Caco-2 (cell line): ENCODE measurements around the gene BRD2. TPM values are rescaled to one million over a fixed set of nuclear protein-coding genes. Genes with fewer than 3 reads are reported as not detected.

Experiments used
- BruUV-seq: library from RNA; stranded (reverse); fragments of 400-500 nt; replicated peaks from 2 replicates; lab custom pipeline; 2021; lab: Mats Ljungman, UMichigan
- CTCF ChIA-PET: fragments of 300-600 bp; sonication (Branson Sonifier 250); formaldehyde crosslinking; loops from one replicate; lab custom pipeline; 2022; ENCODE audit warnings: antibody characterized with exemption; lab: Charles Lee
- POLR2A ChIA-PET: fragments of 300-600 bp; sonication (Branson Sonifier 250); formaldehyde crosslinking; loops from one replicate; lab custom pipeline; 2022; ENCODE audit warnings: antibody characterized with exemption; lab: Charles Lee
- DNase-seq, 2 experiments: peaks; one replicate each; pipeline versions ENCODE4 v3.0.0 to v3.0.0-alpha.2; 2020 to 2022
- H3K27me3 ChIP-seq: replicated peaks from 2 replicates; pipeline ENCODE4 v1.6.0; 2011; ENCODE audit warnings: low read length; ENCODE audit not compliant: control insufficient read depth, insufficient read depth
- H3K36me3 ChIP-seq: 2 replicates; pipeline ENCODE4 v1.5.1; 2011; ENCODE audit warnings: low read length; ENCODE audit not compliant: control insufficient read depth, insufficient read depth
- H3K4me1 ChIP-seq: fragments of 250-450 bp; sonication (Bioruptor Pico); 2 replicates; pipeline ENCODE4 v1.5.1; 2020; ENCODE audit warnings: mild to moderate bottlenecking
- H3K4me3 ChIP-seq: 2 replicates; pipeline ENCODE4 v1.5.1; 2011; ENCODE audit warnings: low read depth, mild to moderate bottlenecking, control low read depth, low read length
- H3K9me3 ChIP-seq: fragments of 250-450 bp; sonication (Bioruptor Pico); 2 replicates; pipeline ENCODE4 v1.5.1; 2020; ENCODE audit warnings: mild to moderate bottlenecking, moderate library complexity
- H3K27ac Mint-ChIP-seq: one replicate; pipeline ENCODE4 v1.8.0; 2022; ENCODE audit warnings: mixed read lengths; ENCODE audit not compliant: unreplicated experiment
- H3K27me3 Mint-ChIP-seq: one replicate; pipeline ENCODE4 v1.8.0; 2022; ENCODE audit warnings: mixed read lengths; ENCODE audit not compliant: insufficient read depth, unreplicated experiment
- H3K36me3 Mint-ChIP-seq: one replicate; pipeline ENCODE4 v1.8.0; 2022; ENCODE audit warnings: mild to moderate bottlenecking, mixed read lengths; ENCODE audit not compliant: insufficient read depth, unreplicated experiment
- H3K4me1 Mint-ChIP-seq: one replicate; pipeline ENCODE4 v1.8.0; 2022; ENCODE audit warnings: low read depth, mixed read lengths; ENCODE audit not compliant: unreplicated experiment
- H3K4me3 Mint-ChIP-seq: one replicate; pipeline ENCODE4 v1.8.0; 2022; ENCODE audit warnings: mild to moderate bottlenecking, moderate library complexity, mixed read lengths; ENCODE audit not compliant: unreplicated experiment
- H3K9me3 Mint-ChIP-seq: one replicate; pipeline ENCODE4 v1.8.0; 2022; ENCODE audit warnings: mixed read lengths; ENCODE audit not compliant: unreplicated experiment
- intact Hi-C: fragments of 100-400 bp; cut with micrococcal nuclease; formaldehyde crosslinking; loops from one replicate; pipeline ENCODE4 v1.10.0; 2022; ENCODE audit not compliant: unreplicated experiment
- total RNA-seq: library from RNA; stranded (reverse); gene quantifications from 2 replicates; pipeline ENCODE4 v1.2.3, GENCODE V29; 2022
- TF ChIP-seq, protein P1 (sequence below), 2 experiments: fragments of 200-600 bp in 1 of 2; IDR thresholded peaks; 1 replicate in 1 of 2; 2 replicates in 1 of 2; pipeline versions ENCODE4 v1.5.1 to v1.8.0; 2011 to 2022; ENCODE audit warnings: antibody characterized with exemption in 1 of 2, control low read depth in 1 of 2, inconsistent platforms in 1 of 2, low read depth in 1 of 2, low read length in 1 of 2, mild to moderate bottlenecking in 1 of 2, moderate library complexity in 1 of 2; ENCODE audit not compliant: insufficient read depth in 1 of 2, severe bottlenecking in 1 of 2, unreplicated experiment in 1 of 2

BRD2 gene
- total RNA-seq, 1 experiment from 2014 or later = 200 TPM

- no peaks in the 10 kb centered on the region for H3K4me1 ChIP-seq
- intact Hi-C loops = no loop called here
- Mint-ChIP-seq H3K27me3 (peaks cover 10% of the 10 kb centered on the region), H3K4me3 (no peak overlapping the region), H3K4me1 (no peaks in the 10 kb centered on the region), H3K27ac (no peak overlapping the region), H3K9me3 (no peaks in the 10 kb centered on the region), H3K36me3 (no peaks in the 10 kb centered on the region)
- CTCF ChIA-PET = no interaction called here
- BruUV-seq = no TSS peak
- no peak for DNase-seq
- TF ChIP-seq, protein P1, sequence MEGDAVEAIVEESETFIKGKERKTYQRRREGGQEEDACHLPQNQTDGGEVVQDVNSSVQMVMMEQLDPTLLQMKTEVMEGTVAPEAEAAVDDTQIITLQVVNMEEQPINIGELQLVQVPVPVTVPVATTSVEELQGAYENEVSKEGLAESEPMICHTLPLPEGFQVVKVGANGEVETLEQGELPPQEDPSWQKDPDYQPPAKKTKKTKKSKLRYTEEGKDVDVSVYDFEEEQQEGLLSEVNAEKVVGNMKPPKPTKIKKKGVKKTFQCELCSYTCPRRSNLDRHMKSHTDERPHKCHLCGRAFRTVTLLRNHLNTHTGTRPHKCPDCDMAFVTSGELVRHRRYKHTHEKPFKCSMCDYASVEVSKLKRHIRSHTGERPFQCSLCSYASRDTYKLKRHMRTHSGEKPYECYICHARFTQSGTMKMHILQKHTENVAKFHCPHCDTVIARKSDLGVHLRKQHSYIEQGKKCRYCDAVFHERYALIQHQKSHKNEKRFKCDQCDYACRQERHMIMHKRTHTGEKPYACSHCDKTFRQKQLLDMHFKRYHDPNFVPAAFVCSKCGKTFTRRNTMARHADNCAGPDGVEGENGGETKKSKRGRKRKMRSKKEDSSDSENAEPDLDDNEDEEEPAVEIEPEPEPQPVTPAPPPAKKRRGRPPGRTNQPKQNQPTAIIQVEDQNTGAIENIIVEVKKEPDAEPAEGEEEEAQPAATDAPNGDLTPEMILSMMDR (IDR thresholded peaks at IDR 0.05; ENCODE audit: insufficient read depth in 1 of 2, low read depth in 1 of 2, low read length in 1 of 2, severe bottlenecking in 1 of 2, unreplicated experiment in 1 of 2) = no peak
- POLR2A ChIA-PET = no interaction called here
- H3K9me3 ChIP-seq = no peaks in the 10 kb centered on the region
- H3K36me3 ChIP-seq = no peaks in the 10 kb centered on the region; the same call in 1 of the 2 replicates
- no peak overlapping the region for H3K4me3 ChIP-seq
- H3K27me3 ChIP-seq = no peaks in the 10 kb centered on the region
Observed at GRCh38 chr6:32931211-32931610, 37.2 kb upstream of the BRD2 start.

GRCh38 chr6:32932132-32932868, 36.1 kb upstream of the BRD2 start:
- no peak overlapping the region for H3K27ac Mint-ChIP-seq
- H3K9me3 ChIP-seq = no peaks in the 10 kb centered on the region
- no peaks in the 10 kb centered on the region for H3K4me1 Mint-ChIP-seq
- DNase-seq = no peak
- H3K27me3 ChIP-seq = no peaks in the 10 kb centered on the region
- no peaks in the 10 kb centered on the region for H3K9me3 Mint-ChIP-seq
- intact Hi-C loops = no loop called here
- POLR2A ChIA-PET = no interaction called here
- no peaks in the 10 kb centered on the region for H3K36me3 Mint-ChIP-seq
- H3K4me3 ChIP-seq = no peak overlapping the region
- H3K4me3 Mint-ChIP-seq = no peak overlapping the region
- no TSS peak for BruUV-seq
- CTCF ChIA-PET = interaction anchor here (0.7 to 1.2 kb wide), 6 partner anchors 18 to 266 kb away, joined by 3 to 7 read pairs (median 4); partner anchors contain the start of genes HLA-DMA and HLA-DQB1
- H3K27me3 Mint-ChIP-seq = peaks cover 15% of the 10 kb centered on the region
- TF ChIP-seq, protein P1 (IDR thresholded peaks at IDR 0.05; ENCODE audit: insufficient read depth in 1 of 2, low read depth in 1 of 2, low read length in 1 of 2, severe bottlenecking in 1 of 2, unreplicated experiment in 1 of 2) = no peak
- H3K36me3 ChIP-seq = no peaks in the 10 kb centered on the region; the same call in 1 of the 2 replicates
- H3K4me1 ChIP-seq = no peaks in the 10 kb centered on the region

DNA sequence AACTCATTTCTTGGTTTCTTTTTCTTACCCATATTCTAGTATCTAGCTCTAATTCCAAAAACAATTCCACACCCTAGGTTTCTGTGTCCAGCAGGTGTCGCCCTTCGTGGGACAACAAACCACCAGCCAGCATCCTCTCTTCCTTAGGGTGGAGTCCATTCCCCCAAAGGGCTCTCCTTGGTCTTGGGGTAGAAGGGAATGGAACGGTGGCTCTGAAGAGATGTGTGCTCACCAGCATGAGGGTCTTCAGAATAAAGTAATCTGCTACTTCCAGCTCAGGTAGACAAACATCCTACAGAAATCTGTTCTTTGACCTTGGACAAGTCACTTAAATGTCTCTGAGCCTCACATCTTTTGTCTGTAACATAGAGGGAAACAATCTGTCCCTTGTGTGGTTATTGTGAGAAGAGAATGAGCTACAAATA, 34.7 kb upstream of the BRD2 start:
- BruUV-seq = no TSS peak
- Mint-ChIP-seq H3K27me3 (peaks cover 22% of the 10 kb centered on the region), H3K9me3 (no peaks in the 10 kb centered on the region), H3K4me3 (no peak overlapping the region), H3K36me3 (no peaks in the 10 kb centered on the region), H3K4me1 (no peaks in the 10 kb centered on the region), H3K27ac (no peak overlapping the region)
- CTCF ChIA-PET = interaction anchor here (0.6 to 1.6 kb wide), 25 partner anchors 8 to 271 kb away, joined by 3 to 51 read pairs (median 5); partner anchors contain the start of genes BRD2, HLA-DMA, HSD17B8 and TAP1
- Histone ChIP-seq H3K36me3 (no peaks in the 10 kb centered on the region; the same call in 1 of the 2 replicates), H3K4me3 (no peak overlapping the region), H3K4me1 (no peaks in the 10 kb centered on the region), H3K9me3 (no peaks in the 10 kb centered on the region), H3K27me3 (no peaks in the 10 kb centered on the region)
- TF ChIP-seq, protein P1 (IDR thresholded peaks at IDR 0.05; ENCODE audit: insufficient read depth in 1 of 2, low read depth in 1 of 2, low read length in 1 of 2, severe bottlenecking in 1 of 2, unreplicated experiment in 1 of 2) = peak; percentile 63 to 77
- POLR2A ChIA-PET = interaction anchor here (0.6 kb wide), 2 partner anchors 16 to 38 kb away, joined by 3 to 7 read pairs; no protein-coding TSS in a partner anchor
- intact Hi-C loops = loop anchor here (1.0 kb wide), 3 partner anchors 14 to 51 kb away; no protein-coding TSS in a partner anchor
- DNase-seq = peak; percentile 66 to 76
